HG03097 (cell line): ENCODE measurements around the gene ATP6V0E1.
"Not testable (repeated sequence)": the region's sequence is repeated elsewhere in the genome, so short reads cannot be mapped to it uniquely, and the experiment has no call there.

Experiments
- ATAC-seq: cut with Tn5 transposase; IDR thresholded peaks from one replicate; pipeline ENCODE4 v1.9.1; 2021; ENCODE audit not compliant: unreplicated experiment, low FRiP score

ATP6V0E1 gene

GRCh38 chr5:173062141-173062540 is 78.6 kb downstream of the ATP6V0E1 start:
- ATAC-seq = no peak

DNA sequence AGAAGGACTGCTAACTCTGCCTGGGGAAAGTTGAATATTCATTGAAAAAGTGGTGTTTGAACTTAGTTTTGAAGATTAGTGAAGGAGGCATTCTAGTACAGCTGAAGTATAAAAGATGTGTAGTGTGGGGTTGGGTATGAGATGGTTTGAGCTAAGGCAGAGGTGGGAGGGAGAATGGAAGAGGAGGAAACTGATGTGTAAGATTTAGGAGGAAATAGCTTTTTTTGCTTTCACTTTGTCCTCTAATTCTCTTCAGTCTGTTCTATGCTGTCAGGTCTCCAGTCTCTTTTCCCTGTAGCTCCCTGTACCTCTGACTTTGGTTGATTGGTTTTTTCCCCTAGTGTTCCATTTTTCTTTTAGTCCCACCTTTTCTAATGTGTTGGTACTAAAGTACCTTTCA is 81.6 kb downstream of the ATP6V0E1 start:
- no peak for ATAC-seq

GRCh38 chr5:173069671-173070070 is 86.1 kb downstream of the ATP6V0E1 start:
- no peak for ATAC-seq

DNA sequence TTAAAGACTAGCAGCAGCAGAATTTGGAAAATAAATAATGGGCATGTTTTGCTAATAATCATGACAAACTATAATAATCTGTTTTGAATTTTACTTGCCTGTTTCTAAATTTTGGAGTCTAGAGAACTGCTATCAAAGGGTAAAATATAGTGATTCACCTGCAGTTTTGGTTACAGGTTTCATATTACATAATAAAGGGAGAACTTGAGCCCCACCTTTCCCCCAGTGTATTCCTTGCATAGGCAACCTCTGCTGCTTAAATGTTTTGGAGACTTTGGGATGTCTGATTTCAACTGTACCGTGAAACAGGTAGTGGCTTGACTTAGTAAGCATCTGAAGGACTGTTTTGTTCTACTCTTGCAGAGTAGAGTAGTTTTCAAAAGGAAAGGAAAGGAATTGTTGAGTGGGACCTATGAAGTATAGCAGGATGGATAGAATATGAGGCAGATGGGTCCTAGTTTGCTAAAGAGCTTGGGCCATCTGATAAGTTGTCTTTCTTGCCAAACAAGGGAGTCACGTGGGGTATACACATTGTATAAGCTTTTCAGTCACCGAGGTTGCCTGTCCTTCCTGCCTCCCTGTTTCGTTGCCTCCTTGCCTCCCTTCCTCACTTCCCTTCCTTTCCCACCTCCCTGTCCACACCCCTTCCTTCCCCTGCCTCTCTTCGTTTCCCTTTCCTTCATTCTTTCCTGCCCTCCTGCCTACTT is 91.7 kb downstream of the ATP6V0E1 start:
- ATAC-seq = no peak

GRCh38 chr5:173075970-173076369 is 92.4 kb downstream of the ATP6V0E1 start:
- no peak for ATAC-seq

DNA sequence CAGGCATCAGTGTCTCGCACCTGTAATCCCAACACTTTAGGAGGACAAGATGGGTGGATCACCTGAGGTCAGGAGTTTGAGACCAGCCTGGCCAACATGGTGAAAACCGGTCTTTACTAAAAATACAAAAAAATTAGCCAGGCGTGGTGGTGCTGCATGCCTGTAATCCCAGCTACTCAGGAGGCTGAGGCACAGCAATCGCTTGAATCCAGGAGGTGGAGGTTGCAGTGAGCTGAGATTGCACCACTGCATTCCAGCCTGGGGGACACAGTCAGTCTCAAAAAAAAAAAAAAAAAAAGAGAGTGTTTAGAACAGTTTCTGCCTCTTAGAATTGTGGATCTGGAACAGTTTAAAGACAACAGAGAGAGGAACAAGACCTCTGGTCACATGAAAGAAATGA is 92.9 kb downstream of the ATP6V0E1 start:
- ATAC-seq = not testable (repeated sequence)

GRCh38 chr5:173078878-173079277 is 95.3 kb downstream of the ATP6V0E1 start:
- no peak for ATAC-seq
